C4-2B (cell line): Measurements from ENCODE around the gene STAG1.

ENCODE experiments used
- ZFX ChIP-seq: fragments of 450-650 bp; IDR thresholded peaks from 2 replicates; pipeline ENCODE4 v1.6.1; 2017
- TF ChIP-seq, protein P1 (sequence below): fragments of 450-650 bp; conservative IDR thresholded peaks from 2 replicates; pipeline ENCODE4 v1.5.1; 2017; ENCODE audit warnings: mild to moderate bottlenecking

DNA sequence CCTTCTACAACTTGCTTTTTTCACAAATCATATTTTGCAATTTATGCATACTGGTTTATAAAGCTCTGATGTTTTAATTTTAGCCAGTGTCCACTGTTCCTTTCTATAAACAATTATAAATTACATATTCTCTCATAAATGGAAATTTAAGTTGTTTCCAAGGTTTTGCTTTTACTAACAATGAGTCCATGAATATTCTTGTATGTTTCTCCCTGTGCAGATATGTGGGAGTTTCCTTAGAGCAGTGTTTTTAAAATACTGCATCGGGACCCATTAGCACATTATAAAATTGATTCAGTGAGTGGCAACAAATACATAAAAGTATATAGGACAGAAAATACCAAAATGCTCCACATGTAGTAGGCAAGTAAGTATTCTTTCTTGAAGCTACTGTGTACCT lies 266.4 kb downstream of the STAG1 start:
- TF ChIP-seq, protein P1, sequence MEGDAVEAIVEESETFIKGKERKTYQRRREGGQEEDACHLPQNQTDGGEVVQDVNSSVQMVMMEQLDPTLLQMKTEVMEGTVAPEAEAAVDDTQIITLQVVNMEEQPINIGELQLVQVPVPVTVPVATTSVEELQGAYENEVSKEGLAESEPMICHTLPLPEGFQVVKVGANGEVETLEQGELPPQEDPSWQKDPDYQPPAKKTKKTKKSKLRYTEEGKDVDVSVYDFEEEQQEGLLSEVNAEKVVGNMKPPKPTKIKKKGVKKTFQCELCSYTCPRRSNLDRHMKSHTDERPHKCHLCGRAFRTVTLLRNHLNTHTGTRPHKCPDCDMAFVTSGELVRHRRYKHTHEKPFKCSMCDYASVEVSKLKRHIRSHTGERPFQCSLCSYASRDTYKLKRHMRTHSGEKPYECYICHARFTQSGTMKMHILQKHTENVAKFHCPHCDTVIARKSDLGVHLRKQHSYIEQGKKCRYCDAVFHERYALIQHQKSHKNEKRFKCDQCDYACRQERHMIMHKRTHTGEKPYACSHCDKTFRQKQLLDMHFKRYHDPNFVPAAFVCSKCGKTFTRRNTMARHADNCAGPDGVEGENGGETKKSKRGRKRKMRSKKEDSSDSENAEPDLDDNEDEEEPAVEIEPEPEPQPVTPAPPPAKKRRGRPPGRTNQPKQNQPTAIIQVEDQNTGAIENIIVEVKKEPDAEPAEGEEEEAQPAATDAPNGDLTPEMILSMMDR, result no peak
- TF ChIP-seq ZFX, result no peak
